ENCODE measurements around the gene ALDH2.
"Not testable (repeated sequence)": the region's sequence is repeated elsewhere in the genome, so short reads cannot be mapped to it uniquely, and the experiment has no call there.

ALDH2 gene

GRCh38 chr12:111828338-111828979 is 61.7 kb downstream of the ALDH2 start:
- DNase-seq, result no peak

- DNase-seq, result not testable (repeated sequence)
Measured at GRCh38 chr12:111829635-111830034, 62.9 kb downstream of the ALDH2 start.

- DNase-seq, result not testable (repeated sequence)
Measured at GRCh38 chr12:111834740-111835386, 68.1 kb downstream of the ALDH2 start.

- DNase-seq, result not testable (repeated sequence)
Measured at GRCh38 chr12:111835531-111836181, 68.9 kb downstream of the ALDH2 start.

- no peak for DNase-seq
Measured at GRCh38 chr12:111838353-111838752, 71.6 kb downstream of the ALDH2 start.

- DNase-seq, result no peak
Measured at GRCh38 chr12:111840807-111841206, 74.1 kb downstream of the ALDH2 start.

- DNase-seq, result no peak
Measured at GRCh38 chr12:111841236-111841749, 74.6 kb downstream of the ALDH2 start.

- peak; percentile 99 for DNase-seq
Measured at GRCh38 chr12:111841750-111842555, 75.2 kb downstream of the ALDH2 start, which contains the start of gene MAPKAPK5. TSS of gene MAPKAPK5 (plus strand) at chr12:111842228. CDS start at chr12:111842734, 506 bp downstream.

- no peak for DNase-seq
Measured at GRCh38 chr12:111842556-111843396, 76.0 kb downstream of the ALDH2 start.

GRCh38 chr12:111846016-111846415 is 79.3 kb downstream of the ALDH2 start:
- DNase-seq, result no peak

- no peak for DNase-seq
Measured at GRCh38 chr12:111850526-111850925, 83.8 kb downstream of the ALDH2 start.

GRCh38 chr12:111858186-111858585 is 91.5 kb downstream of the ALDH2 start:
- no peak for DNase-seq

GRCh38 chr12:111858778-111859177 is 92.0 kb downstream of the ALDH2 start:
- no peak for DNase-seq

GRCh38 chr12:111864913-111865312 is 98.2 kb downstream of the ALDH2 start:
- DNase-seq, result no peak

Data from activated CD8-positive, alpha-beta memory T cell treated with anti-CD3 and anti-CD28 coated beads, Interleukin-2, amount 50 U/mL, for 4 hours (primary cell).